Activated CD8-positive, alpha-beta memory T cell treated with anti-CD3 and anti-CD28 coated beads, Interleukin-2, amount 50 U/mL, for 1 hour (primary cell): Measurements from ENCODE around the gene BAG5.
A peak's percentile ranks its signal among the peaks of the same experiment; 100 is the strongest.
"Not testable (repeated sequence)": the region's sequence is repeated elsewhere in the genome, so short reads cannot be mapped to it uniquely, and the experiment has no call there.

Experiments
- DNase-seq: peaks from one replicate; pipeline ENCODE4 v3.0.0-alpha.2; 2020; ENCODE audit errors: extremely low read depth

BAG5 gene

DNA sequence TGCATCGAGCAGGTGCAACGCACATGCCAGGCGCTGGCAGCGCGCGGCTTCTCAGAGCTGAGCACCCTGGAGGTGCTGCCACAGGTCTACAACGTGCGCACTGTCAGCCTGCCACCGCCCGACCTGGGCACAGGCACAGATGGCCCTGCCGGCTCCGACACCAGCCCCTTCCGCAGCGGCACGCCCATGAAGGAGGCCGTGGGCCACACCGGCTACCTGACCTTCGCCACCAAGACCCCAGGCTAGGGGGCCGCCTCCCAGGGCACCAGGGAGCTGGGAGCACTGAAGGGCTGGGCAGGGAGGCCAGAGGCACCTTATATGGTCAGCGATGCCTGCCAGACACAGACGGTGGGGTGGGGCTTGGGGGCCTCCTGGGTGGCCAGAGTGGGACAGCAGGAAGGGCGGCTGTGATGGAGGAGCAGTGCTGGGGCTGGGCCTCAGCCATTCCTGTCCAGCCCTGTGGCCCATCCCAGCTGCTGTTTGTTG is 27.8 kb downstream of the BAG5 start:
- DNase-seq, result no peak

DNA sequence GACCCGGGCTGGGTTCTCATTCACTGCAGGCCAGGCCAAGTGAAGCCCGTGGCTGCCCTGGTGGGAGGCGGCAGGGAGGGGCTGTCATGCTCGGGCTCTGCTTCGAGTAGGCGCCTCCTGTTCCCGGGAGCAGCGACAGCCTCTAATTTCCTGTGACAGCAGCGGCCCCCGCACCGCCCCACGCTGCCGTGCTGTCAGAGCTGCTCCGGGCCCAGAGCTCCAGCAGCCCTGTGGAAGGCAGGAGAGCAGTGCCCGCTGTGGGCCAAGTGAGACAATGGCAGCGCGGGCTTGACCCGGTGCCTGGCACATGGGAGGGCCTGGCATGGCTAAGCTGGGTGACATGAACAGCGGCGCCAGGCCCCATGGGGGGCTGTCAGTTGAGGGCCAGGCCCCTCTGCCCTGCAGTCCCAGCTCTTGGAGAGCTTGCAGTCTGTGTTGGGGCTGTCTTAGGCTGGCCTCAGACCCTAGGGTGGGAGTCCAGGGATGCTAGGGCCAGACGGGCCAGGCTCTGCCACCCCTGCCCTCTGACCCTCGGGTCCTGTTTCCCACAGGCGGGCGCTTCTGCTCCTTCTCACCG is 28.4 kb downstream of the BAG5 start:
- no peak for DNase-seq

DNA sequence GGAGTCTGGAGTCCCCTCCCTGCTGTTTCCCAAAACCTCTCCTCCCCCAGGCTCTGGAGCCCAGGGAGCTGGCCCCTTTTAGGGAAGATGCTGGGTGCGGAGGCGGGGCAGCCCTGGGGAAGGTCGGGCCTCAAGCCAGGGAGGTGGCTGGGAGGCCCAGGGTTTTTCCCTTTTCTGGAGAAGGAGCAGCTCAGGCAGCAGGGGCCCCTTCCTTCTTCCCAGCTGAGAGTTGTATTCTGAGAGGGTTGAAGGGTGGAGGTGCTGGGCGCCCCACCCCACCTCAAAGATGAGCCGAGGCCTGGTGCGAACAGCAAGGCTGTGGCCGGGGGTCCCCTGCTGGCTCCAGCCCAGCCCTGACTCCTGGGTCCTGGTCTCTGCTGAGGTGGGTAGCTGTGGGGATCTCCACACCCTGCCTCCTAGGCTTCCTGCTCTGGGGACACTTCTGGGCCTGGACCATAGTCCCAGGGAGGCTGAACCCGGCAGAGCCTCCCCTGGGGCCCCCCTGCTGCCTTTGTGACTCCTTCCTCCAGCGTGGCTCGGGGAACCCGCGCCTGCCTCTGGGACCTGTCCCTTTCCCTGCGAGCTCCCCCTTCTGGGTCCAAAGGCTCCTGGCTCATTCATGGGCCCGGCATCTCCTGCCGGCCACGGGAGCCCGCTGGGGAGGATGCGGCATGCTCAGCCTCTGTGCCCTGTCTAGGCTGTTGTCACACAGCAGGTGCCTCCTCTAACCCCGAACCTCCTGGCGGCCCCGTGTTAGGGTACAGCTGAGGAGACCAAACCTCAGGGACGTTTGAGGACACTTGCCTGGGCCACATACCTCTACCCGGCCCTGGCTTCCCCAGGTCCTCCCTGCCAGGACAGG is 29.1 kb downstream of the BAG5 start:
- no peak for DNase-seq

DNA sequence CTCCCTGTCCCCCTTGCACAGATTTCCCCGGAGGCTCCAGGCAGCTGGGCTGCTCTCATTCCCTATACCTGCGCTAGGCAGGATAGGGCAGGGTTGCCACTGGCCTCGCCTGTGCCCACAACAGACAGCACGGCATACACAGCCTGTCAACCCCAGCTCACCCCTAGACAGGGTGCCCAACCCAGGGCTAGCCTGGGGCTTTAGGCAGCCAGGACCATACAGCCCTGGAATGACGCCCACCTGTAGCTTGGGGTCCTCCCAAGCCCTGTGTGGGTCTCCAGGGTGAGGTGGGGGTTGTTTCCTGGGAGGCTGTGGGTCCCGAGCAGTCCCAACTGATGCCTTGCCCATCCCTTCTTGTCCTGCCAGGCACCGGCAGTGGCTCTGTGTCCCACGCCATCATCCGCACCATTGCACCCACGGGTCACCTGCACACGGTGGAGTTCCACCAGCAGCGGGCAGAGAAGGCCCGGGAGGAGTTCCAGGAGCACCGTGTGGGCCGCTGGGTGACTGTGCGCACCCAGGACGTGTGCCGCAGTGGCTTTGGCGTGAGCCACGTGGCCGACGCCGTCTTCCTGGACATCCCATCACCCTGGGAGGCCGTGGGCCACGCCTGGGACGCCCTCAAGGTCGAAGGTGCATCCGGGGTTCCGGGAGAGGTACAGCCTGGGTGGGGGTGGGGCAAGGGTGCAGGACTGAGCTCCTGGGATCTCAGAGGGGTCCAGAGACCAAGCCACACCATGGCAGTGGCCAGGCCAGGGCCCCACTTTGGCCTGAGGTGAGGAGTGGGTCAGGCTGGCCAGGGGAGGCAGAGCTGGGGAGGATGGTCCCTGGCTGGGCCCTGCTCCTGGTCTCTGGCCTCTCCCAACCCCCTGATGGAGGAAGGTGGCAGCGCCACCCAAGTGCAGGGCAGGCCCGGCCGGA is 30.0 kb downstream of the BAG5 start:
- no peak for DNase-seq

DNA sequence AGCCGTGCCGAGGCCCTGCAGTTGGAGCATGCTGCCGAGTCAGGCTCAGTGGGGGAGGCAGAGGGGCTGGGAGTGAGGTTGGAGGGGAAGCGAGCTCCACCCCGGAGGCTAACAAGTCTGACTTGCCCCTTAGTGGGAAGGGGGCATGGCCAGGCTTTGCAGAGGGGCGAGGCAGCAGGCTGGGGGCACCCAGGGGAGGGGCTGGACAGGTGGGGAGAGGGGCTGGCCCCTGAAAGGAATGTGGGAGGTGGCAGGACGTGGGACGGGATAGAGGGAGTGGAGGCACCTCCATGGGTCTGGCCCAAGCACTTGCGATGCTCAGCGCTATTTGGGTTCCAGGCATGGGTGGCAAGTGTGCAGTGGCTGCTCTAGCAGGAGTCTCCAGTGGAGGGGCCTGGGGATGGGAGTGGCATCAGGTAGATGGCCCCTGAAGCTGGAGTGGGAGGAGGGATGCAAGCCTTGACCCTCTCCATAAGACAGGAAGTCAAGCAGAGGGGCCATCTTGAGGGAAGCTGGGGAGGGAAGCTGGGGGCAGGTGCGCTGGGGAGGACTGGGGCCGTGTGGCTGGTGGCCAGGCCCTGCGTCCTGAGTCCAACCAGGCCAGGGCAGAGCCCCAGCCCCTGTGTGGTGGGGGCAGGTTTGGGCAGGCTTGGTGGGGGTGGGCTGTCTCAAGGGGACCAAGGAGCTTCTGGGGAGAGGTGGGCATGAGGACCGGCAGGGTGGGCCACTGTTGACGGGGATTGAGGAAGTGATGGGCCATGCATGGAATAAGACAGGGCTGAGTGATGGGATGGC is 30.8 kb downstream of the BAG5 start:
- DNase-seq, result no peak

DNA sequence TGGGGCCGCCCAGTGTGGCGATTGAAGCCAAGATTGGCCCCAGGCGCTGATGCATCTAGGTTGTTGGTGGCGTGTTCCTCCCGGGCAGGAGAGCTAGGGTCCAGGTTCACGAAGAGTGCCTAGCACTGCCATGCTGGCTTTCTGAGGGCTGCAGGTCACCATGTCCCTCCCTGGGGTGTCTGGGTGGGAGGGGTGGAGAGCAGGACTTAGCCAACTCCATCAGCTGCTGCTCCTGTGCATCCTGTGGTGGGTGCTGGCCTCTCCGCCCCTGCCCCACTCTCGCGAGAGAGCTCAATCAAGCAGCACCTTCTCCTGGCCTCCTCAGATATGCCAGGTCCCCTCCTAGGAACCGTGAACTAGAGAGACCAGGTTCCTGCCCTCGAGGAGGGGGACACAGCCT is 31.6 kb downstream of the BAG5 start:
- DNase-seq, result no peak

DNA sequence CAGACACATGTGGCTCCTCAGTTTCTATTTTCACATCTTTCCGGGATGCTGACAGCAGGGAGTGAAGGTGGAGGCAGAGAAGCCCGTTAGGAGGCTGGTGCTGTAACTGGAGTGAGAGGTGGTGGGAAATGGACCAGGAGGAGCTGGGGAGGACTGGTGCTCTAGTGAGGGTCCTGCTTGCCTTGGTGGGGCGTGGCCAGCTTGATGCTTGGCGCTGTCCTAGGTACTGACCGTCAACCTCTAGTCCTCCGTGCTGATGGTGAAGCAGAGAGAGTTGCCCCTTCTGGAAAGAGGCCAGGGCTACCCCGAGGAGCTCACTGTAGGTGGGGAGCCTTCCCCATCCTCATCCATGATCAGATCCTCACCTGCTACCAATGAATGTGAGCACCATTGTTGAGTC is 32.1 kb downstream of the BAG5 start:
- no peak for DNase-seq

DNA sequence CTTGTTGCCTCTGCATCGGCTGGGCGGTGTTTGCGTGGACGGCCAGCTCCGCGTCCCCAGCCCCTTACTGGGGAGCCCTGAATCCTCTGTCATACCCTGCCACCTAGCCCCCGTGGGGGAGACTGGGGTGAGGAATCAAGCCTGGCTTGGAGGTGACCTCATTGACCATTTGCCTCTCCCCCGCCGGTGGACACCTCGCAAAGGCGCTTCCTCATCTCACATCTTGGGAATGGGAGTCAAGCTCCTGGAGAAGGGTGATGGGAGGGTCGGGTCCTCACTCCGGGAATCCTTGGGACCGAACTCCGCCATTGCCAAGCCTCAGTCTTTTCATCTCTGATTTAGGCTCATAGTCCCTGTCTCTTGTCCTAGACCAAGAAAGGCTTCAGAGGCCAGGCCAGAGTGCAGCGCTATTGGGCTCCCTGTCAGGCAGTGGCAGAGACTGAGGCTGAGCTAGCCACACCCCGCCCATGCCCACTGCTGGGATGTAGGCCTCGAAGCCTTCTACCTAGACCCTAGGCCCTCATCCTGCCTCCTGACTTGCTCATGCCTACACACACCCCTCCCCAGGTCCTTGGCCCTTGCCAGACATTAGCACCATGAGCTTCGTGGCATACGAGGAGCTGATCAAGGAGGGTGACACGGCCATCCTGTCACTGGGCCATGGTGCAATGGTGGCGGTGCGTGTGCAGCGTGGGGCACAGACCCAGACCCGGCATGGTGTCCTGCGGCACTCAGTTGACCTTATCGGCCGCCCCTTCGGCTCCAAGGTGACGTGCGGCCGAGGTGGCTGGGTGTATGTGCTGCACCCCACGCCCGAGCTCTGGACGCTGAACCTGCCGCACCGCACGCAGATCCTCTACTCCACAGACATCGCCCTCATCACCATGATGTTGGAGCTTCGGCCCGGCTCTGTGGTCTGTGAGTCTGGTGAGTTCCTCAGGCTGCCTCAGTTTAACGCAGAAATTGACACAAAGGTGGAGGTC is 32.8 kb downstream of the BAG5 start:
- no peak for DNase-seq

DNA sequence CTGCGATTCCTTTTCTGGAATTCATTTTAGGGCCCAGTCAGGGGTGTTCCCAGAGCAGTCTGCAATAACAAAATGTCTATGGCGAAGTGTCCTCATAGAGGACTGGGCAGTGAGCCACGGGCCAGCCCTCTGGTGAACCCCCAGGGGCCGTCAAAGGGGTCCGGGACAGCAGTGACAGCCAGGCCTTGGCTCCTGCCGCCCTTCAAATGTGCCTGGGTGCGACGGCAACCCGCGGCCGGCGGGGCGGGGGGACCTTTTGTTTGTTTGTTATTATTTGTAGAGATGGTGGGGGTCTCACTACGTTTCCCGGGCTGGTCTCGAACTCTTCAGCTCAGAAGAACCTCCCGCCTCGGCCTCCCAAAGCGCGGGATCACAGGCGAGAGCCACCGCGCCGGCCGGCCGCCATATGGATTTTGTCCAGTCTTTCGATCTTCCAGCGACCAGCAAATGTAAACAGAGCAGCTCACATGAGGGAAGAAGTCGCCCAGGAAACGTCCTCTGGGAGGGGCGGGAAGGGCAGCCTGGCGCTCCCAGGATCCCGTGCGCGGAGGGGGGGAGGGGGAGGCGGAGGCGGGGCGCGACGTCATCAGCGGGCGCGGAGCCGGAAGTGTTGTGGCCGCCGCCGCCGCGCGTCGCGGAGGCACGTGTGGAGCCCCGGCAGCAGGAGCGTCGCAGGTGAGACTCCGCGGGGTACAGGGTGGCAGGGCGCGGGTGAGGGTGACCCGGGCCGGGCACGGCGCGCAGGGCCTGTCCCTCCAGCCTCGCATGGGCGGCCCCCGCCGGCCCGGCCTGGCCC is 33.7 kb downstream of the BAG5 start, which contains the start of gene TRMT61A:
Gene TRMT61A, plus strand, starts transcription at position 610 of the 796 bp plus-strand sequence. CDS start 783 bp downstream, outside the sequence.
- DNase-seq, result peak; percentile 31

DNA sequence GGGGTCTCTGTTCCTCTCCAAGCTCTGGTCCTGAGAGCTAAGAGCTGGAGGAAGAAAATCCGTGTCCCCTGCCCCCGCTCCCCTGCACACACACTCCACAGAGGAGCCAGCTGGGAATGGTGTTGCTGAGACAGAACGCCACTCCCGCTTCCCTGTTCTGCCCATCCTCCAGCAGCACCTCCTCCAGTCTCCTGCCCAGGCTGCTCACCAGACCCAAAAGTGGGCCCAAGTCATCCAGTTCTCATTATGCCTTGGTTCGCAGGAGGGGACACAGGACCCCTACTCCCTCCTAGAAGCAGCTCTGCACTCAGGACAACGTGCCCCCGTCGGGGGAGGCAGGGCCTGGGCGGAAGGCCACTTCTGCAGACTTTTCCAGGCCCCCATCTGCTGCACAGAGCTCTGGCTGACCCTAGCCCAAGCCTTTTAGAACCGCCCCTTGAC is 34.3 kb downstream of the BAG5 start:
- DNase-seq, result no peak

DNA sequence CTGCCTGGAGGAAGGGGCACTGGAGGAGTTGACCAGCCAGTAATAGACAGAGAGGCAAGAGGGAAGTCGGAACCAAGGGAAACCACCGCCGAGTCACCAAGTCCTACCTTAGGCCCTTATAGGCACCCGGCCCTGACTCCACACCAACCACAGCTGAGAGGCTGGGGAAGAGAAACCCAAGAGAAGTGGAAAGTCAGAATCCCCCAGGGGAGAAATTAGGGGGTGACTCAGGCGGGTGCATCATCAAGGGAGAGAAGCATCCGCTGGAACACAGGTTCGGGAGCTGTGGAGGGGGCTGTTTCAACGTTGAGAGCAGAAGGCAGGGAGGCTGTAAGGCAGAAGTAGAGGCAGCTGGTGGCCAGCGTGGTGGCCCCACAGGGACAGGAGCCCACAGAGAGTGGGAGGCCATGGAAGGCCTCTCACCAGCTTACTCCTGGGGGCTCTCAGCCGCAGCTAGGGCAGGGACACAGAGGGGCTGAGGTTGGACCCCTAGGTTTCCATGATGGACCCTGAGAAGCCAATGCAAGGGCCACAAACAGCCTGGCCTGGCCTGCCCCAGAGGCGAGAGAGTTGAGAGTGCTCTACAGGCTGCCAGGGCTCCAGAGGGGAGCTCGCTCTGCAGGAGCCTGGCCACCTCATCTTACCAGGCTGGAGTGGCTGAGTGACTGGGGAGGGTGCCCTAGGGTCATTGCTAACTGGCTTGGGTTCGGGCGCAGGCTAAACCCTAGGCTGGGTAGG is 34.9 kb downstream of the BAG5 start:
- no peak for DNase-seq

DNA sequence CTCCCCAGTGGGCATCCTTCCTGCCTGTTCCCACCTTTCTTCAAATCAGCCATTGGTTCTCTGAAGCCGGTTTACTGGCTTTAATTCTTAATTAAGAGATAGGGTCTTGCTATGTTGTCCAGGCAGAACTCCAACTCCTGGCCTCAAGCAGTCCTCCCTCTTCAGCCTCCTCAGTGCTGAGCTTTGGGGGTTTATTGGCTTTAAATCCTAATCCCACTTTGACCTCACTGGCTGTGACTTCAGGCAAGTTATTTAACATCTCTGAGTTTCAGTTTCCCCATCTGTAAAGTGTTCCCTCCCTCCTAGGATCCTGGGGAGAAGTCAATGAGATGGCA is 35.6 kb downstream of the BAG5 start:
- no peak for DNase-seq

DNA sequence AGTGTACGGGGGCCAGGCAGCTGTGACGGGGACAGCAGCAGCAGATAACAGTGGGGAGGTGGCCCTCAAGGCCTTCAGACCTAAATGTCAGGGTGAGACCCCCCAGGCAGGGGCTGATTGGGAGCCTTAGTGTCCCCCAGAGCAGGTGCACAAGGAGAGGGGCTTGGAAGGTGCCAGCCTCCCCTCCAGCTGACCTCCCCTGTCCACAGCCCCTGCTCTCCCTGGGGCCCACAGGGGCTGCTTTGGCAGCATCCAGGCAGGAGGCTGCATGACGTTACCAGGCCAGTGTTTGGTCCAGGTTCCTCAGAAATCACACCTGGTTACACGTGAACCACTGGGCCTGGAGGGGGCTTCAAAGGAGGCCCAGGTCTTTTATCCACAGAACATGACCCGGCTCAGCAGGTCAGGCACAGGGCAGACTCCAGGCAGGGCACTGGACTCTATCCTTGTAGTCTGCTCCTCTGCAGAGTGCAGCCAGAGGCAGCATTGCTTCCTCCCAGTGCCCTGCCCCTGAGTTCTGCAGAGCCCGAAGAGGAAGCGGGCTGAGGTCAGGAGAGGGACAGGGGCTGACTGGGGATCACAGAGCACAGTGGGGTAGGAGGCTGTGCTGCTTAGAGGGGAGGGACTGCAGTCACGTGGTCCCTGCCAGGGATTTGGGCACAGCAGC is 36.1 kb downstream of the BAG5 start:
- DNase-seq, result no peak

DNA sequence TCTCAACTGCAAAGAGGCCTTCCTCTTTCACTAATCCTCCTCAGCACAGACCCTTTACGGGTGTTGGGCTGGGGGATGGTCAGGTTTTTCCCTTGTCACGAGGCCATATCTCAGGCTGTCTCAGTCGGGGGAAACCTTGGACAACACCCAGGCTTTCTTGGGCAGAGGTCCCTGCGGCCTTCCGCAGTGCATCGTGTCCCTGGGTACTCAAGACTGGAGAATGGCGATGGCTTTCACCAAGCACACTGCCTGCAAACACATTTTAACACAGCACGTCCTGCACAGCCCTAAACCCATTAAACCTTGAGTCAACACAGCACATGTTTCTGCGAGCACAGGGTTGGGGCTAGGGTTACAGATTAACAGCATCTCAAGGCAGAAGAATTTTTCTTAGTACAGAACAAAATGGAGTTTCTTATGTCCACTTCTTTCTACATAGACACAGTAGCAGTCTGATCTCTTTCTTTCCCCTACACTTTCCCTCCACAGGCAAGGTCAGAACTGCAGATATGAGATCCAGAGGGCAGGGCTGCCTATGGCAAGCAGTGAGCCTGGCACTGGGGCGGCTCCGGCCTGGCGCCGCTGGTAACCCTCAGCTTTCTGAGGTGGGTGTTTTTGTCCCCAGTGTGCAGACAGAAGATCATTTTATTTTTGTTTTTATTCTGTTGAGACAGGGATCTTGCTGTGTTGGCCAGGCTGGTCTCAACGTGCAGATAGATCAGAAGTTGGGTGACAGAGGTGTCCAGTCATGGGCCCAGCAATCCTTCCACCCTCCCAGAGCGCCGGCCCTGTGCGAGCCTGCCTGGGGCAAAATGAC is 36.8 kb downstream of the BAG5 start:
- DNase-seq, result not testable (repeated sequence)

DNA sequence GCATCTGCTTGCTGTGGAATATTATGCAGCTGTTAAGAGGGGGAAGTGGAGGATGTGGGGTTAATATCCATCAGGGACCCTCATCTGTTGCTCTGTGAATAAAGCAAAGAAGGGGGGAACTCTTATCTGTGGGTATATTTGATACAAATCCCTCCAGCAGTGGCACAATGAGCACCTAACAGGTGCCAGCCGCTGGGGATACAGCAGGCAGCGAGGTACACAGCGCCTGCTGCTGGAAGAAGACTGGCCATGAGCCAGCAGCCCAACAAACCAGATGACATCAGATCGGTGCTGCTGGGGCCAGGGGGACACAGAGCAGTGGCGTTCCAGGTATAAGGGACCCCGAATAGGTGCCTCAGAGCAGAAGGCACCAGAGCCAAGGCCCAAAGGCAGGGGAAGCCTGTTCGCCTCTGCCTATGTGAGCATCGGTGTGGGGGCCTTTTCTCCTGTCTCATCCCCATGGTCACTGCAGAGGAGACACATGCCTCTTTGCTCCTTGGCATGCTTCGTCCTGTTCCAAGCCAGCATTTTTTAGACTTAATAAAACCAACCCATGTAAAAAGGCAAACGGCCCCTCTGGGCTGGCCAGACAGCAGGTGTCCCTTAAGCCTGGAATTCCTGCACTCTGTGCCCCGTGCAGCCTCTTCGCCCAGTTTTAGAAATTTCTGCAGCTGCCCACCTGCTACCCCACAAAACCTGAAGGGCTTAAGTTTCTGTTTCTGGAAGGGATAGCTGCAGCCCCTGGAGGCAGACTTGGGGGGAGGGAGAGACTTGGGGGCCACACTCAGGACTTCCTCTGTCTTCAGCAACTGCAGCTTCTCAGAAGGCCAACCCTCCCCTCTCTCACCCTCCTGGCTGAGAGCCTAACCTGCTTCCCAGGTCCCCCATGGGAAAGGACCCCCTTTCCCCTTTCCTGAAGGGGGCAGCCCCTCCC is 38.2 kb downstream of the BAG5 start:
- DNase-seq, result no peak

DNA sequence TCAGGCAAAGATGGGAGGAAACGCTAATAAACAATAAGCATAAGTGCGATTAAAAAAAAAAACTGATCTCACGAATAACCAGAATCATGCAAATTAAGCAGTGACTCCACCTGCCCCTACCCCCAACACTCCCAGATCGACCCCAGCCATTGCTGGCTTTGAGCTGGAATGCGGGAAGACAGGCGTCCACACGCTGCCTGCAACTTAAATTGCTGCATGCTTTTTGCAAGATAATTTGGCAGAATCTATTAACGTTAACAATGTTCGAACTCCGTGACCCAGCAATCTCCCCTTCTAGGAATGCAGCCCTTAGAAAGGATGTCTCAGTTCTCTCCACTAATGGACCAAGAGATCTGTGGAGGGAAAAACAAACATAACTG is 38.9 kb downstream of the BAG5 start:
- no peak for DNase-seq
